GM18519 (cell line): Measurements from ENCODE around the gene DYNLL1.
"Not testable (repeated sequence)": the region's sequence is repeated elsewhere in the genome, so short reads cannot be mapped to it uniquely, and the experiment has no call there.

ENCODE experiments used
- ATAC-seq: cut with Tn5 transposase; IDR thresholded peaks from one replicate; pipeline ENCODE4 v1.9.1; 2021; ENCODE audit warnings: mild to moderate bottlenecking, moderate library complexity; ENCODE audit not compliant: unreplicated experiment, low FRiP score

Gene DYNLL1

GRCh38 chr12:120504587-120504986 is 8.7 kb downstream of the DYNLL1 start:
- no peak for ATAC-seq

GRCh38 chr12:120508537-120508936 is 12.6 kb downstream of the DYNLL1 start:
- no peak for ATAC-seq

GRCh38 chr12:120514002-120514401 is 18.1 kb downstream of the DYNLL1 start:
- no peak for ATAC-seq

- ATAC-seq: no peak
These were observed 19.6 kb downstream of the DYNLL1 start for GRCh38 chr12:120515496-120515895.

GRCh38 chr12:120519324-120519723 is 23.4 kb downstream of the DYNLL1 start:
- ATAC-seq: not testable (repeated sequence)

GRCh38 chr12:120522568-120522967 is 26.7 kb downstream of the DYNLL1 start:
- no peak for ATAC-seq

GRCh38 chr12:120528861-120529525 is 33.1 kb downstream of the DYNLL1 start, which contains the start of gene COQ5:
TSS of gene COQ5 (minus strand) at chr12:120529158. CDS start at chr12:120529141, 17 bp downstream.
- peak; percentile 60 for ATAC-seq

- ATAC-seq: no peak
These were observed 33.9 kb downstream of the DYNLL1 start for GRCh38 chr12:120529641-120530417.

- not testable (repeated sequence) for ATAC-seq
These were observed 34.5 kb downstream of the DYNLL1 start for GRCh38 chr12:120530418-120530761.

- ATAC-seq: no peak
These were observed 36.9 kb downstream of the DYNLL1 start for GRCh38 chr12:120532701-120533238.

GRCh38 chr12:120534203-120534702 is 38.3 kb downstream of the DYNLL1 start, which contains the start of gene RNF10:
TSS of gene RNF10 (plus strand) at chr12:120534356. CDS start at chr12:120534812, 456 bp downstream.
- ATAC-seq: no peak

- ATAC-seq: no peak
These were observed 39.1 kb downstream of the DYNLL1 start for GRCh38 chr12:120534703-120535655.

GRCh38 chr12:120536064-120536791 is 40.3 kb downstream of the DYNLL1 start:
- ATAC-seq: no peak

- no peak for ATAC-seq
These were observed 41.9 kb downstream of the DYNLL1 start for GRCh38 chr12:120537856-120538220.

- ATAC-seq: no peak
These were observed 42.6 kb downstream of the DYNLL1 start for GRCh38 chr12:120538281-120539156.

- no peak for ATAC-seq
These were observed 43.4 kb downstream of the DYNLL1 start for GRCh38 chr12:120539303-120539702.

- ATAC-seq: no peak
These were observed 44.5 kb downstream of the DYNLL1 start for GRCh38 chr12:120540445-120540844.

- ATAC-seq: no peak
These were observed 46.3 kb downstream of the DYNLL1 start for GRCh38 chr12:120542166-120542565.

GRCh38 chr12:120544691-120545090 is 48.8 kb downstream of the DYNLL1 start:
- ATAC-seq: no peak
